HuH-7 (cell line): ENCODE results near the gene GBX1.

ENCODE experiments used
- DNase-seq: peaks from one replicate; pipeline ENCODE4 v3.0.0; 2011; ENCODE audit warnings: low spot score

GBX1 gene

DNA sequence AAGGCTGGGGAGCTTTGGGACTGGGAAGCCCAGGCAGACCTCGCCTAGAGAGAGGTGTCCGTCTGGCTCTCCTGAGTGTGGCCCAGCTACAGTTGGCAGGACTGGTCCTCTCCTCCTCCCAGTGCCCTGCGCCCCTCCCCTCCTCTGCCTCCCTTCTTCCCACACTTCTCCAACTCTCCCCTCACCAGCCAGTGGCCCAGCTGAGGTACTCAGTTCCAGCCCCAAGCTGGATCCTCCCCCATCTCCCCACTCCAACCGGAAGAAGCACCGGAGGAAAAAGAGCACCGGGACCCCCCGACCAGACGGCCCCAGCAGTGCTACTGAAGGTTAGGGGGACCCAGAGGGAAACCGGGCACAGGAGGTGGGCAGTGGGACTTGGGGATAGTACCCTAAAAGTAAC is 27.7 kb downstream of the GBX1 start:
- DNase-seq, result no peak

DNA sequence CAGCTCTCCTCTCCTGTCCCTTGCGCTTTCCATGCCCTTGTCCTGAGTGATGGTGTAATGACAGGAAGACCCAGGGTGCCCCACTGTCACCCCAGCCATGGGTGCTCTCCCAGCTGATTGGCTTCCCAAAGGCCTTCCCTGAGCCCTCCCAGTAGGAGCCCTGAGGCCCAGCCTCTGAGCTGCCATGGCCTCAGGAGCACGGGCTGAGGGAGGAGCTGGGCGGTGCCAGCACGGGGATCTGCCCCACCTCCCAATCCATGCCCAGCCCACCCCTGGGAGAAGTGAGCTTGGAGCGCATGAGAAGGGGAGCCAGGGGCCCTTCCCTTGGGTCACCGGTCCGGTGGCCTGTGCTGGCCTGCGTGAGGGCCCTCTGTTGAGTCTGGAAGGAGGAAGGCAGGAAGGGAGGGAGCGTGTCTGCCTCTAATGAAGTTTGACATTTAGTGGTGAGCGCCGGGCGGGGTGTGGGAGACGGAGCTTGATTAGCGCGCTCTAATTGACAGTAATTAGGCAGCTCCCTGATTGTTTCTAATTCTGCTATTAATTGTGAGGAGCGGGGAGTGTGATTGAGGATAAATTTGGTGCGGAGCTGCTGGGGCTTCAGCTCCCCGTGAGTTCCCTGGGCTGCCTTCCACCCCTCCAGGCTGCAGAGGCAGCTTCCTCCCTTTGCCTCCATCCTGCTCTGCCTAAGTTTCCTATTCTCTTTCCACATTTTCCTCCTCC is 28.3 kb downstream of the GBX1 start:
- no peak for DNase-seq

DNA sequence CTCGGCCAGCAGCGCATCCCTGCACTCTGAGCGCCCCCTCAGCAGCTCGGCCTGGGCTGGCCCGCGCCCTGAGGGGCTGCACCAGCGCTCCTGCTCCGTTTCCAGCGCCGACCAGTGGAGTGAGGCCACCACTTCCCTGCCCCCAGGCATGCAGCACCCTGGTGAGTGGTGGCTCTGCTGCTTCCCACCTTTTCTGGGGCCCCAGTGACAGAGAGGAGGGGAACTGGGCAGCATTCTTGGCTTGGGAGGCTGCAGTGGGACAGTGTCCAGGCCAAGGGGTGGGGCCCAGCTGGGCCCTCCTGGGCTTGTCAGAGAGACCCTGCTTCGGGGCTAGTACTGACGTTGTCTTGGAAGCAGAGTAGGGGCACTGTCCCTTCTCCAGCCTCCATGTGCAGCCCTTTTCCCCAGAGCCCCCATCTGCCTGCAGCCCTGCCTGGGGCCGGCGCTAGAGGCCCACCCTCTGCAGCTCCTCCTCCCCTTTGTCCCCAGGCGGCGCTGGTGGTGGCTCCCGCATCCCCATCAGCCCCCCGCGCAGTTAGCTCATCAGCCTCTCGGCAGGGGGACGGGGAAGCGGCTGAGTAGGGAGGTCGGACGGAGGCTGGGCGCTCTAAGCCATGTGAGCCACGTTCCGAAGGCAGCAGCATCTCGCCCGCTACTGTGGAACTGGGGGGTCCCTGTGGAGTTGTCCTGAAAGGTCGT is 29.2 kb downstream of the GBX1 start:
- no peak for DNase-seq

DNA sequence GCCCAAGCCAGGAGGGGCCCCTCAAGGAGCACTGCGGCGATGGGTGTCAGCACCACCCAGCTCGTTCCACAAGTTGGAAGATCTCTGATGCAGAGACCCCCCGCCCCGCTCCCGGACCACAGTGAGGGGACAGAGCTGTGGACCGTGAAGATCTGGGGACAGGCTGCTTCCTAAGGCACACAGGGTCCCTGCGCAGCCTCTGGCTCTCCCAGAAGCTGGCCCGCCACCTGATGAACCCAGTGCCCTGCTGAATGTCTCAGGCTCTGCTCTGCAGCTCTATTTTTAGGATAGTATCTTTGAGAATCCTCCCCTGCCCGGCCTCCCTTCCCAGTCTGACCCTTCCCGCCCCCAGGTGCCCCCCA is 29.7 kb downstream of the GBX1 start:
- no peak for DNase-seq

DNA sequence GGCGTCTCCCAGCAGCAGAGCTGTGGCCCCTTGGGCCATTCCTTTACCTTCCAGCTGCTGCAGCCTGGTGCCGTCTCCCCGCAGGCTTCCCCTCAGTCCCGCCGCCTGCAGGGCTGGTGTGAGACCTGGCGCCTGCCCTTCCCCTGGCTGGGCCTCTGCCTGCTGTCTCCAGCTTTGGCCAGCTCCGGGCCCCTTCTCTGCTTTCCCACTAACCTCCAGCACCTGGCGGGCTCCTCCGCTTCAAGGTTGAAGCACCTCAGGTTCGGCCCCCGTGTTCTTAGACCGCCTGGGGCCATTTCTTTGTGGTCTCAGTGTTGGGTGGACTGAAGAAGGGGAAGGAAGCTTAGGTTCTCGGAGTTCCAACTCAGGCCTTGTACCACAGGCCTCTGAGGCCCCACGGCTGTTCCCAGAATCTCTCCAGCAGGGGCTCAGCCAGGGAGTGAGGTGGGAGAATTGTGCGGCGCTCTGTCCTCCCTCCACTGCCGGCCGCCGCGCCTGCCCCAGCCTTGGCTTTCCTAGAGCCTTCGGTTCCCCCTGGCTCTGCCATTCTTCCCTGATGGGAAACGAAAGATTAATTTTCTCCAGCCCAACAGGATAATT is 30.3 kb downstream of the GBX1 start:
- no peak for DNase-seq

DNA sequence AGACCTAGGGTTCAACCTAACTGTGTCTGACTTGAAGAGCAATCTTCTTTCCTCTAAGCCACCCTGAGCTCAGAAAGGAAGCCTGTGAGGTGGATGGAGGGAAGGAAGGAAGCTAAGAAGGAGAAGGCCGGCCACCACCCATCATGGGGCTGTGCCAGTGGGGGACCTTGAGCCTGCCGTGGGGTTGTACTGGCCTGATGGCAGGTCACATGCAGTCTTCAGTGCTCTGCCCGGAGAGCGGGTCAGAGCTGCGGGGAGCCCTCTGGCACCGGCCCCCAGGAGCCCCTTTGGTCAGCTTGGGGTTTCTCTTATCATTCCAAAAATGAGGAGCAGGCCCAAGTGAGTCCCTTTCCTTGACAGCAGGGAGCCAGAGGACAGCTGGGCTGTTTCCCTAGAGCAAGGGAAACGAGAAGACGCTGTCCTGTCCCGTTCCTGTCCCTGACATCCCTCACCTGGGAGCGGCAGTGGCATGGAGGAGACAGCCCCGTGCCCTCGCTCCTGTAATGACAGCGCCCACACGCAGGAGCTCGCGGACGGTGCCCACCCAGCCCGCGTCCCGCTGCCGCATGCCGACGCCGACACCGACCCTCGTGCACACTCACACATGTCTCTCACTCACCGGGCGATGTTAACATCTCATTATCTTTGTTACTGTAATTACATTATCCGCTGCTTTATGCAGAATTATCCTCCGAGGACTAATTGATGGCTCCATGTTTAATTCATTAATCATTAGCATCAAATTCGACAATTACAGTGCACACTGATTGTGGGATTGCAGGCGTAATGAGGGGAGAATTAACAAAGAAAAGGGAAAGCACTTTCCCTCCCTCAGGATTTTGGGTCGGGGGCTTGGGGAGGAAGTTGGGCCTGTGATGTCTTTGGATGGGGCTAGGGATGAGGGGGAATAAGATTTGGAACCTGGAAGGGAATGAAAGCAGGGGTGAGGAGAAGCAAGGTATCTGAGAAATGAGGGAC is 31.3 kb downstream of the GBX1 start:
- no peak for DNase-seq

DNA sequence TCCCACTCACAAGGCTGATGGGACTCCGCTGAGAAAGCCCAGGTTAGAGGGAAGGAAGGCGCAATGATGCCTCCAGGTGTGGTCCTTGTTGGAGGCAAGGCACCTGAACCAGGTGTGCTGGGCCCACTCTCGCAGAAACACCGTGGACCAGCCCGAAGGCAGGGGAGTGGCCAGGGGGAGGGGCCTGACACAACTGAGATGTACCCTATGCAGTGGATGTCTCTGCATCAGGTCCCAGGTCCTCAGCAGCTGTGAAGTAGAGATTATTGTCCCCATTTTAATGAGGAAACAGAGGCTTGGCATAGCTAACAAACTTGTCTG is 32.0 kb downstream of the GBX1 start:
- DNase-seq, result no peak

DNA sequence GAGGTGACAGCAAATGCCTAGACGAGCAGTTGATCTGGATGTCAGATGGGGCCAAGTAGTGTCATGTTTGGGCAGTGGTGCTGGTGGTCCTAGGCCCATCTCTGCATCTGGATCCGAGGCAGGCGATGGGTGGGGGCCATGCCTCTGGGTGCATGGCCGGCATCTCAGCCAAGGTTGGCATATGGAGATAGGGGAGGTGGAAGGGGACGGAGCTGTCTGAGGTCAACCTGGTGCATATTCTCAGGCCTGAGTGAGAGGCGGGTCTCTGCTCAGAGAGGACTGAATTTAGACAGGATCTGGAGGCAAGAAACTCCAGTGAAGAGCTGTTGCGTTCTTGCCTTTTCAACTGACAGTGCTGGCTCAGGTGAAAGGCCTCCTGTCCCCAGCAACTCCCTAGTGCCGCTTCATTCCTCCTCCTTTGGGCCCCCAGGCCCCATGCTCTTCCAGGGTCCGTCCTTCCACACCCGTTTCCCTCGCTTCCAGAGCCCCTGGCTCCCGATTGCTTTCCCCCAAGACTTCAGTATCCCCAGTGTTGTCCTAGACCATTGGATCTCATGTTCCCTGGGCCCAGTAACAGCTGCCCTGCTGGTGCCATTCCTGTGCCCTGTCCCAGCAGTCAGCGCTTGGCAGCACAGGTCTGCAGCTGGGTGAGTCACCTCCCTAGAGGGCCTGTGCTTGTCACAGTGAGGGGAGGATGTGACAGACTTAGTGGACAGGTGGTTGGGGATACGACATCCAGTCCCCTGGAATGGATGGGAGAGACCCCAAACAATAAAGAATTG is 32.6 kb downstream of the GBX1 start:
- no peak for DNase-seq

DNA sequence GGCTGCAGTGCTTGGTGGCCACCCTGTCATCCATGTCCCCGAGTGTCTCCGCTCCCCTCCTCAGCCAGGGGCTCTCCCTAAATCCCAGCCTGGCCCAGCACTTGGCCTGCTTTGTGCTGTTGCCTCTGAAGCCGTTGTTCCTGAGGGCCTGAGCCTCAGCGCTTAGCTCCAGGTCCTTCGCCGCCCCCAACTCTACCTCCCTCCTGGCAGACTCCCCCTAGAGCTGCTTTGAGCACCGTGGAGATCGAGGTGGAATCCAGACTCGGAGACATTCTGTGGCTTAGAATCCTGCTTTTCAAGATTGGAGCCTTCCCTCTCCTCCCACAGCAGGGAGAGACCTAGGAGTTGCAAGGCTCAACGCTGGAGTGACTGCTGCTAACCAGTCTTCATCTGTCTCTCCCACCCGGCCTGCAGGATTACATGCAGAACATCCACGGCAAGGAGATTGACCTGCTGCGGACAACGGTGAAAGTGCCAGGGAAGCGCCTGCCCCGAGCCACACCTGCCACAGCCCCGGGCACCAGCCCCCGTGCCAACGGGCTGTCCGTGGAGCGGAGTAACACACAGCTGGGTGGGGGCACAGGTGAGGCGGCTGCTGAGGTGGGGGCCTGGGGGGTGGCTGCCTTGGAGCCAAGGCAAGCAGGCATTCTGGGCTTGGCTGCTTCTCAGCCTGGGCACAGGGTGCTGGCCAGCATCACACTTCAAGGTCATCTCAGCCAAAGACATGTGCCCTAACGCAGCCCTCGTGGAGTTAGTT is 33.3 kb downstream of the GBX1 start:
- DNase-seq, result no peak

DNA sequence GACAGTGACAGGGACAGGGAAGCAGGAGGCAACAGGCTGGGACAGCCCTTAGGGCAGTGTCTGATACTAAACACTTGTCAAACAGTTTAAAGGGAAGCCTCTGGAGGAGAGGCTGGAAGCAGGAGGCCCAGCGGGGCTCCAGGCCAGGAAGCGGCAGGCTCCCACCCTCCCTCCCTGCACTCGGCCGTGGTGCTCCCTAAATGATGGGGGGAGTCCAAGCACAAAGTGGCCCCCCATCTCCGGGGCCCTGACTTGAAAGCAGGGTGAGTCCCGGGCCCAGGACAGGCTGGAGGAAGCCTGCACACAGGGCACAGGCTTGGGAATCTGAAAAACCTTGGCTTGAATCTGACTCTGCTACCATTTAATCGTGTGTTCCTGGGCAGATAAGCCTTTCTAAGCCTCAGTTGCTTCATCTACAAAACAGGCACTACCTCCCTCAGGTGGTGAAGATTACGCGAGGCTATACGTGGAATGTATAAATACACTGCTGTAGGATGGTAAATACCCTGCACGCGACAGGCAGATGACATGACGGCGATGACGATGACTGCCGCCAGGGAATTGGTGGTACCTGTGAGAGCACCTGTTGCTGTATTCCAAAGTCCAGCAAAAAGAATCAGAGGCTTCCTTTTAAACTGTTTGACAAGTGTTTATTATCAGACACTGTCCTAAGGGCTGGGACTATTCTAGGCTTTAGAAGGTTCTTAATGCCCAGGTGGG is 34.1 kb downstream of the GBX1 start:
- no peak for DNase-seq

DNA sequence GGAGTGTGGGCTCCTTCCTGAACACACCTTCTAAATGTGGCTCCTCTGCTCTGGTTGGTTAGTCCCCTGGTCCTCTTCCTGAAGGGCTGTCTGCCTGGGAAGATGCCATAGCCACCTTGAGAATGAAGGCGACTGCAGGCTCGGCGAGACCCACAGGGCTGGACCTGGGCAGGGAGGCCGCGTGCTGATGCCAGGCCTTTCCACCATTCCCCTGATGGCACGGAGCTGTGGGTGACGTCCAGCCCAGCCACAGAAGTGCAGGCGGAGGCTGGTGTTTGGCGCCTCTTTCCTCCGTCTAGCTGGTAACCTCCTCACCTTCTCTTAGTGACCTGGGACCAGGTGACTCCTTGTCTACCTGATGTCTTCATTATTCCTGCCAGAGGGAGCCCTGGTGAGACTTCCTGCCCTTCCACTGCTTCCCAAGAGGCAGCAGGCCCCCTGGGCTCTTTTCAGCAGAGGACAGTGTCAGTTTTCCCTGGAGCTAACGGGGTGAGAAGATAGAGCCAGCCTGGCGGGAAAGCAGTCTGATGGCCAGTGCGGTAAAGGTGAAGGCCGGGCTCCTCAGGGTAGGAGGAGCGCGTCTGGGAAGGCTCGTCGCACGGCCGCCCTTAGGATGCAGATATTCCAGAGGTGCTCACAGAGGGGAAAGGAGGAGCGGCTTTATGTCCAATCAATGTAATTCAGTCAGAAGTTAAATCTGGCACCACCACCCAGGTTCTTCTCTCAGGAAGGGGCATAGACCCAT is 34.9 kb downstream of the GBX1 start:
- no peak for DNase-seq

DNA sequence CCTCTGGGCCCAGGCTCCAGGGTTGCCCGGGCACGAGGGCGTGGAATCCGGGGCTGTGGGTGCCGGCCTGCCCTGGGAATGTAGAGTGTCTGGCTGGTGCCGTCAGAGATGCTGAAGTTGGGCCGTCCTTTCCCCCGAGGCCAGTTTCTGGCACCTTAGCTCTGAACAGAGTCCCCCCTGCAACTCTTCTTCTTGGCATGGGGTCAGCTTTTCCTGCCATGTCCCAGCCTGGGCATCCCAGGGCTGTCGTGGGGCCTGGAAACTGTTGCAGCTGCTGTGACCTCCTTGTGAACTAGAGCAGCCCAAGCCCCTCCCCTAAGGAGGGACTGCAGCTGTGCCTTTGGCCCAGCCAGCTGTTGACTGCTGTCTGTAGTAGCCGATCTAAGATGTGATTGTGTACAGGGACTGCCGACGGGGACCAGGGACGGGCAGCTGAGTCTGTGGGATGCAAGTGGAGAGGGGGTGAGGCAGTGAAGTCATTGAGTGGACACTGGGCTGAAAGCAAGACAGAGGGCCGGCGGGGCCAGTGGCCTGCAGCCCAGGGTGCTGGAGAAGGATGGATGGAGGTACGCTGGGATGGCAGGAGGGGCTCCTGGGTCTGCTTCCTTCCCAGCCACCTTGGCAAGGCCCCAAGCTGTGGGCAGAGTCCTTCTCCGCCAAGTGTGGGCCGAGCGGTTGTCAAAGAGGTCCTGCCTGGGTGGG is 35.8 kb downstream of the GBX1 start:
- no peak for DNase-seq

DNA sequence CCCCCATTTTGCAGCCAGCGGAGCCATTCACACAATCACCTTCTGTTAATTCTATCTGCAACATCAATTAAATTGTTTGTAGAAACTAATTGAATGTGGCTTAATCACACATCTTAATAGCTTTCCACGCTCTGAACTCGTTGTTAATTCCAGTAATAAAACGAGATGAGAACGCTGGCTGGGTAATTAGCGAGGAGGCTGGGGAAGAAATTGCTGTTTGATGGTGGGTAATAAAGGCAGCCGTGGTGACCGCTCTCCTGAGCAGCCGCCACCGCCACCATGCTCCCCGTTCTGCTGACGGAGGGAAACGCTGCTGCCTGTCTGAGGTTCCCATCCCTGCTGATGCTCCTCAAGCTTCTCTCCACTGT is 36.3 kb downstream of the GBX1 start:
- DNase-seq, result no peak

DNA sequence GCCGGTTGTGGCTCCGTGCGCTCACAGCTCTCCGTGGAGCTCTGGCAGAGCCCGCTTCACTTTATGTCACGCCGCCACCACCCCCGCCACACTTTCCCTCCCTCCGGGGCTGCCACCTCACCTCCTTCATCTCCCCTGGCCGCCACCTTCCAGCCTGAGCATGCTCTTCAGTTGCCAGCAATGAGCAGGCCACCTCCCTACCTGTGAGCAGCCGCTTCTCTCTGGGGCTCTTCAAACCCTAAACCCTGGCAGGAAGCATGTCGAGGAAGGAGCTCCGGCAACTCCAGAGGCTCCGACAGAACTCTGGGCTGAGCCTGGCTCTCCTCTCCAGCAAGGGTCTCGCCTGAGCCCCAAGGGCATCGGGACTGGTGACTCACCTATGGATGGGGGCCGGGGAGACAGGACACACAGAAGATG is 36.7 kb downstream of the GBX1 start:
- no peak for DNase-seq

DNA sequence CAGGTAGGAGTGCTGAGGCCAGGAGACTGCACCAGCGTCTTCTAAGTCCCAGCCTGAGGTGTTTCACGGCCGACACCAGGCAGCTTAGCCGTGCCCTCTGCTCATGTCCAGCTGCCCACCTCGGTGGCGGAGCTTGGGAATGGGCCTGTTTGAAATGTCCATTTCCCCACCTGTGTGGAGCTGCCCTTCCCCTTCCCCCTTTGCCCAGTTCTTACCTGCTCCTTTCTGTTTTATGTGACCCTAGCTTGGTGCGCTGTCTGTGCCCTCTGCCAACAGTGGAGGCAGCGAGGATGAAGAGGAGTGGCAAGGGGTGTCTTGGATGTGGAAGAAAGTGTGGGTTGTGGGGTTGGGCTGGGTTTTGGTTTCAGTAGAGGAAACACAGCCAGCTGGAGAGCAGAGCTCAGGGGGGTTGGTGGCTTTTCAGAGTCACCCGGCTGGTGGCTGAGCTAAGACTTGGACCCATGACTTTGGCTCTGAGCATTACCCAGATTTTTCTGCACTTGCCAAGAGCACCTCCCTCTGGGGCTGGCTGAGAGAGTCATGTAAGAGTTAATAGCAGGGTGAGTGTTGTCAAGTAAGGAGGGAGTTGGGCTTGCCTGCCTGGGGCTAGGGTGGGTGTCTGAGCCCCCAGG is 37.4 kb downstream of the GBX1 start:
- DNase-seq, result no peak

DNA sequence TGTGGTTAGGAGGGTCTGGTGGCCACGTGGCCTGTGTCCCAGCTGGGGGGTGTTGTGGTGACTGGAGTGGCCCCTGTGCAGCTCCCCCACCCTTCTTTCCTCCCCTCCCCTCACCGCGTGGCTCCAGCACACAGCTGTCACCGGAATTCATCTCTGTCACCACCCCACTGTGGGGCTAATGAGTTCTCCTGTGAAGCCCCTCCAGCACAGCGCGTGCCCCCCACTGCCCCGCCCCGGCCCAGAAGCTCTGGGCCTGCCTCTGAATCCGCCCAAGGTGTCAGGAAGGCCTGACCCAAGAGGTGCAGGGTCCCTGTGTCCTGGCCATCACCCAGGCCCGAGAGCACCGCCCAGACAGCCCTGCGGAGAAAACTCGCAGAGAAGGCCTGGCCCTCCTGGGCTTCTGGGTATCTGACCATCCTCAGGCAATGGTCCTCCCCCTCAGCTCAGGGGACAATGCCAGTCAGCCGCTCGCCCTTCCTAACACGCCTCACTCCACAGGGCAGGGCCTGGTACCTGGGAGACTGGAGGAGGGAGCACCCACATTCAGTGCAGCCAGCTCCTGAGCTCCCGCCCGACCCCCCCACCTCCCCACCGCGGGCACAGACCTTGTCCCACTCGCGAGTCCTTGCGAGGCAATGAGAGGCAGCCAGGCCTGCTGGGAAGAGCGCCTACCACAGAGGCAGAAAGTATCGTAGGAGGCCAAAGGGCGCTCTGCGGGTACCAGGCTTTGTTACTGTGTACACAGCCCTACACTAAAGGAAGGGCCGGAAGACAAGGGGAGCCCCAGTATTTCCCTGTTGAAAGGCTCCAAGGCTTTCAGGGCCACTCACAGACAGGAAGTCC is 38.2 kb downstream of the GBX1 start:
- DNase-seq, result no peak

DNA sequence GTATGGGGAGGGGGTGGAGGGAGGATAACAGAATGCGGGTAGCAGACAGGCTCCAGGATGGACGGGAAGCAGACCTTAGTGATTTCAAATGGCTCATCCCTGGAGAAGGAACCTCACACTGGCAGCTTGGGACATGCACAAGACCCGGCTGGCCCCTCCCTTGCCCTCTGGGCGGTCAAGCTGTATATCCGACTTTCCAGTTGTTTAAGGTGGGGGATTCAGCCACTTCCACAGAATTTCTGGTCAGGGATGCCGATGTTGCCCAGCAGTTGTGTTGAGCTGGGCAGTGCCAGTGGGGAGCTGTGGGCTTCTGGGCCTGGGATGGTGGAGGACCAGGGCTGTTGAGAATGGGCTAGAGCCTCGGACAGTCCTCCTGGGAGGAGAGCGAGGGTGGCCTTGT is 38.8 kb downstream of the GBX1 start:
- DNase-seq, result no peak

DNA sequence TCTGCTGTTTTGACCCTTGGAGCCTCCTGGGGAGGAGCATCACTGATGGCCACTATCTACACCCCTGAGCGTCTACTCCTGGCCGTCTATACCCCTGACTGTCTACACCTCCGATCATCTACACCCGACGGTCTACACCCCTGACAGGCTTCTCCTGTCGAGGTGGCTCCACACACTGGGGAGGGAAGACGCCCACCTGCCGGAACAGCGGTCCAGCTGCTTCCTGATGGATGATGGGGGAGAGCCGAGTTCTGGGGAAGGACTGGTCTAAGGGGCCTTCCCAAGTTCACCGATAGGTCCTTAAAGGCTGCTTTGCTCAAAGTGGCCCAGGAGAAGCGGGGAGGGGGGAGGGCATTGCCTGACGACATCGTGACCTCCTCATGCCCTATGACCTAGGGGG is 39.4 kb downstream of the GBX1 start:
- DNase-seq, result no peak
